Measurements from ENCODE around the gene C17orf107.

Gene C17orf107

GRCh38 chr17:4937553-4937952 lies 38.2 kb downstream of the C17orf107 start:
- no peak for DNase-seq (ENCODE audit: low spot score)

GRCh38 chr17:4938069-4938491 lies 38.7 kb downstream of the C17orf107 start:
- DNase-seq (ENCODE audit: low spot score) = no peak

DNA sequence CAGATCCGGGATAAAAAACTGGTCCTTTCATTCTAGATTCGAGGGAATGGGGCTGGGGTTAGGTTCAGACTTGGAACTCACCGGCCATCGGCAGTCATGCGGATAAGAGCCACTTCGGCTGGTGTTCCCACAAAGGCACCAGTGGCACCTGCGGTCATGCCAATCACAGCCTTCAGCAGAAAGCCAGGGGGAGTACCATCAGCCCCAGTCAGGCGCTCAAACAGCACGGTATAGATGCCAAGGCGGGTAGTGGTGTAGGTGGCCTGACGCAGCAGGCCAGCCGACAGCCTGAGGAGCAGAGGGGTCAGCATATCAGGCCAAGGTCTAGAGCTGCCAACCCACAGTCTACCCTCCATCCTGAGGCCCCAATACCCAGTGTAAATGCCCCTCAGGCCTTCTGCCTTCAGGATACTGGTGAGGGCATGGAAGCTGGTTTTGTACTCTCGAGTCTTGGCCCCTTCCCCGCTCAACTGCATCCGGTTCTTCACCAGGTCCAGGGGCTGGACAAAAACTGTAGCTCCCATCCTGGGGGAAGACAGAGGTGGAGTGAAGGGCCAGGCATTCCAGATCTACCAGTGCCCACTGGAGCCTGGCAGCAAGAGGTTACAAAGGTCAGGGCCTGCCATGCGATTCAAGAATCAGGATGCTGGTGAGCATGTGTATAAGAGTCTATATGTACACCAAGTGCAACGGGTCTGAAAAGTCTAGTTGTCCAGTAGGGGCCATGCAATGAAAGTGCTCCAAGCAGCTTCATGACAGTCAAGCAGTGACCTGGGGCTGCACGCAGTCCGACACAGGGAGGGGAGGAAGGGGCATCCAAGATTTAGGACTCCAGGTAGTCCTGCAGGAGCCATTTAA lies 39.6 kb downstream of the C17orf107 start:
- no peak for DNase-seq (ENCODE audit: low spot score)

GRCh38 chr17:4939546-4939795 lies 40.1 kb downstream of the C17orf107 start:
- DNase-seq (ENCODE audit: low spot score) = no peak

DNA sequence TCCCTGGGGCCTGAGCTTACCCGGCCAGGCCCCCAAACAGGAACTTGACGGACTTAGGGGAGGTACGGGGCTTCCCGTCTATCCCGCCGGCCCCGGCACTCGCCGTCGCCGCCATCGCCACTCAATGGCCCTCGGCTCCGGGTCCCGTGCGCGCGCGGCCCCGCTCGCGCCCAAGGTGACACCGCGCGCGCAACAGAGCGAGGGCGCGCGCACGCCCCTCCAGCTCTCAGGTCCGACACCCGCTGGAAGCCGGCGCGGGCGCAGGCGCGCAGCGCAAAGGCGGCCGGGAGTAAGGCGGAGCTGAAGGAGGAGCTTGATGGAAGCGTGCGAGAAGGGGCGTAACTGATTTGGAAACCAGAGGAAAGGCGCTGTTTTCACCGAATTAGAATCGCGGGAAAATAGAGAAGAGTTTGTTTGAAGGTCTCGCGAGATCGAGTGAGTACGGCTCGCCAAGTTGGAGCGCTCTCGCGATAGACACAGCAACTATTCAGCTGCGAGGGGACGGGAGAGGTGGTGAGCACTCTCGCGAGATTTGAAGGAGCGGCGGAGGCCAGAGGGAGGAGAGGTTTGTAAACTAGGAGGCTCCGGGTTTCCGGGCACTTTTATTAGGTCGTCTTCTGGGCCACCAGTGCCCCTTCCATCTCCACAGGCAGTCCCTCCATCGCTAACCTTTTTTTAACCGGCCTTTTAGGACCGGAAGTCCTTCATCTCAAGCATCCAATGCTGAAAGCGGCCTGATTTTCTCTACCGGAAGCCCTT lies 40.6 kb downstream of the C17orf107 start, which contains the start of the genes RNF167 and SLC25A11:
Gene RNF167 (plus strand): TSS at position 473 of the 759 bp plus-strand sequence. CDS start 642 bp downstream, outside the sequence.
Gene SLC25A11 (minus strand): TSS at position 251 of the 759 bp plus-strand sequence. CDS start 136 bp downstream, at position 115.
- DNase-seq (ENCODE audit: low spot score) = peak; percentile 98

GRCh38 chr17:4940555-4941318 lies 41.4 kb downstream of the C17orf107 start:
- DNase-seq (ENCODE audit: low spot score) = peak; percentile 82

DNA sequence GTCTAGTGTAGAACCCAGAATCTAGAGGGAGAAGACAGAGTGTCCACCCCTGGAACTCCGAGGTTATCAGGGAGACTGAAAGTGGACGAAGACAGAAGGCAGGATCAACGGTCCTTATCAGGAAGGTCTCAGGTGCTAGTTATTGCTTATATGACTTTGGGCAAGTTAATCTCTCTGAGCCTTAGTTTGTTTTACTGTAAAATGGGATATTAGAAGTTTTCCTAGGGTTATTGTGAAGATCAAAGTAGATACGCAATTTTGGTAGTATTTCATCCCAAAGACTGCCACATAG lies 41.9 kb downstream of the C17orf107 start:
- no peak for DNase-seq (ENCODE audit: low spot score)

DNA sequence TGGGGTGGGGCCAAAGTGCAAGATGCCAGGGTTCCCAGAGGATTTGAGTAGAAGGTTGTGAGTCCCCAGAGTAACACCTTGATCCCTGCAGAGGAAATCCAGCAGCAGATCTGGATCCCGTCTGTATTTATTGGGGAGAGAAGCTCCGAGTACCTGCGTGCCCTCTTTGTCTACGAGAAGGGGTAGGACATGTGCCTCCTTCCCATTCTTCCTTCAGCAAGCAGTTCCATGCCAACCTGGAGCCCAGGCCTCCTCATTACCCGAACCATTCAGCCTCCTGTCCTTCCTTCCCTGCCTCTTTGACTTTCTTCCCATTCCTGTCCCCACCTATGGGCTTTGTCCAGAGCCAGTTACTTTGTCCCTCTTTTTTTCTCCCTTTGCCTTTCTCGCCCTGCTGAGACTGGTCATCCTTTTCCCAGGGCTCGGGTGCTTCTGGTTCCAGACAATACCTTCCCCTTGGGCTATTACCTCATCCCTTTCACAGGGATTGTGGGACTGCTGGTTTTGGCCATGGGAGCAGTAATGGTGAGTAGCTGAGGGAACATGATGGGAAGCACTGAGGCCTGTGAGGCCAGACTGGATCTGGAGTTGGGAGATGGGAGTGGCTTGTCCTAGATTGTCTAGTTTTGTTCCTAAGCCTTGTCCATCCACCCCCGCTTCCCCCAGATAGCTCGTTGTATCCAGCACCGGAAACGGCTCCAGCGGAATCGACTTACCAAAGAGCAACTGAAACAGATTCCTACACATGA lies 43.6 kb downstream of the C17orf107 start:
- DNase-seq (ENCODE audit: low spot score) = no peak

- no peak for DNase-seq (ENCODE audit: low spot score)
Observed at GRCh38 chr17:4944163-4944553, 44.8 kb downstream of the C17orf107 start.

GRCh38 chr17:4944554-4945175 lies 45.3 kb downstream of the C17orf107 start:
- no peak for DNase-seq (ENCODE audit: low spot score)

DNA sequence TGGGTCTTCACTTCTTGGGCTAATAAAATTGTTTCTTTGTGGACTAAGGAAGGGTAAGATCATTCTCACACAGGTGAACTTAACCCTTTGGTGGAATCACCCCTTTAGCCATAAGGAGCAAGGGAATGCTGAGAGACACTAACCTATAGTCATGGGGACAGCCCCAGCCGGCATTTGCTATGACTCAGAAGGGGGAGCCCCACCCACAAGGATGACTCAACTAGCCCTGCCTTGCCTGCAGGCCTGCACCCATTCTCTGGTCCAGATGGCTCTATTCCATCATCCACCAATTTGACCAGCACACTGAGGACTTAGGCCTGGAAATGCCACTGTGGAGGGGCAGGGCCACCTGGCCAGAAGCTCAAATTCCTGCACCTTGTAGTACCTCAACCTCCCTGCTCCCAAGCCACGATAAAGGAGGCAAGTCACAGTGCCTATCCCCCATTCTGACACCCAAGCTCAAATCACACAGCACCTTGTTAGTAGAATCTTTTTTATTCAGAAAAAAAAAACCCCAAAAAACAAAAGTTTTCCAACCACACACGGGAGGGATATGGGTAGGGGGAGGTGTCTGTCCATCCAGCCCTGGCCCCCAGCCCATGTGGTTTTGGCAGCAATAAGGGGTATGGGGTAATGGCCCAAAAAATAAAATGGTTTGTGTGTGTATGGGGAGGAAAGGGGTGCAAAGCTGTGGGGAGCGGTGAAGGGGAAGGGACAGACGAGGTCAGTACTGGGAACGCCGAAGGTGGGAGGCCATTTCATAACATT lies 46.0 kb downstream of the C17orf107 start:
- peak; percentile 92 for DNase-seq (ENCODE audit: low spot score)

DNA sequence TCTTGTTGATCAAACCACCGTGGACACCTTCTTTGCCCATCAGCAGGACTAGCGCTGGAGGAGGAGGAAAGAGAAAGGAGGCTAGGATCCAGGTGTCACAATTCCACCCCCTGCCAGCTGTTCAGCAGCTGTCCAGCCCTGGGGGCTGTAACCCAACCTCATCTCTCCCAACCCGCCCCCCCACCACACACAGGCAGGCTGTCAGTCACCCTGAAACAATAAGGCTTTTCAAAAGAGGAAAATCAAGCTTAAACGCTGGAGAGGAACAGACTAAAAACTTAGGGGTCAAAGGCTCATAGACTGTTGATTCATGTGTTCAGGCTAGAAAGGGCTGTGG lies 46.6 kb downstream of the C17orf107 start:
- no peak for DNase-seq (ENCODE audit: low spot score)

- no peak for DNase-seq (ENCODE audit: low spot score)
Observed at GRCh38 chr17:4946312-4946976, 47.1 kb downstream of the C17orf107 start.

DNA sequence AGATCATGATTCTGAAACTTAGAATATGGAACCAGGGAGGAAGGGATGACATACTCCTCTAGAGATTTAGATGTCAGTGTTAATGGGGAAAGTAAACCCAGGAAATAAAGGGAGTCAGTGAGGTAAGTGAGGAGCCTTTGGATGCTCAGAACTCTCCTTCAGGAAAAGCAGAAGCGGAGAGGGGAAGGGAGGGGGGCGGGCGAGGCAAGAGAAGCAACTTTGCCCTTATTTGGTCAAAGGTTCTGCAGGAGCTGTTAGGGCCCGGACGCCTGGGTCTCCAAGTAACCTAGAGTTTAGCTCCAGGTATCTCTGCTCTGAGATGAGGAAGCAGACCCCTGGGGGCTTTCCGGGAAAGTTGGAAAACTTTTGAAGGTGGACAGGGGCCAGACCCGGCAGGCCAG lies 47.7 kb downstream of the C17orf107 start:
- no peak for DNase-seq (ENCODE audit: low spot score)

- peak; percentile 78 for DNase-seq (ENCODE audit: low spot score)
Observed at GRCh38 chr17:4947411-4948165, 48.3 kb downstream of the C17orf107 start.

DNA sequence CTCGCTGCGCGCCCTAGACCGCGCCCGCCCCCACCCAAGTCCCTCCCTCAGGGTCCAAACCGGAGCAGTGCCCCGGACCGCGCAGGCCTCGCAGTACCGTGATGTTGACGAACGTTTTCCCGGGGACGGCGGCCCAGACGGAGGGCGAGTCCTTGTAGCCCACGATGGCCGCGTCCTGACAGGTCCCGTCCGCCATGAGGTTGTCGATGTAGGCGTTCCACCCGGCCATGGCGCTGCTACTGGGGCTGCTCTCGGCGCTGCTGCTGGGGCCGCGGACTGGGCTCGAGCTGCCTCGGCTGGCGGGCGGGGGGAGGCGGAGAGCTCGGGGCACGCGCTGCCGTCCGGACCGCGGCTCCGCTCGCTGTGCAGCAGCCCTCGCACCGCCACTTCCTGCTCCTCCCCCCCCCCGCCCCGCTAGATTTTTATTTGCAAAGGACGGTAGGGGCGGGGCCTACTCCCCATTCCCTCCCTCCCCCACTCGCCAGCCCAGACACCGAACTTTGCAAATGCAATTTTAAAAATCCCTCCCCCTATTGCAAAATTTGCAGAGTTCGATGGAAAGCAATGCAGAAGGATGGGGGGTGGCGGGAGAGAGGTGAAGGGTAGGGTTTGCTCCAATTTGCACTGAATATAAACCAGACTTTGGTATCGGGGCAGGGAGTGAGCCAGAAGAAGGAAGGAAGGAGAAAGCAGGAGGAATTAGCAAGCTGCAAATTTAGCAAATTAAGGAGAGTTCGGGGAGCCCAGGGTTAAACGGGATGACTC lies 49.0 kb downstream of the C17orf107 start, which contains the start of gene PFN1:
Gene PFN1 (minus strand): TSS at position 365 of the 765 bp plus-strand sequence. CDS start 136 bp downstream, at position 229.
- peak; percentile 94 for DNase-seq (ENCODE audit: low spot score)

GRCh38 chr17:4948931-4949320 lies 49.6 kb downstream of the C17orf107 start:
- peak; percentile 98 for DNase-seq (ENCODE audit: low spot score)

- peak; percentile 84 for DNase-seq (ENCODE audit: low spot score)
Observed at GRCh38 chr17:4949321-4950074, 50.2 kb downstream of the C17orf107 start.

Measured in GM03348 (cell line).